Activated T-helper 2 cell treated with anti-CD3 and anti-CD28 coated beads, Interferon-gamma antibody, Interleukin-2, Interleukin-4, amounts not matched to agents 10 μg/mL and 5 μg/mL and 100 μg/mL, durations not matched to agents 14 hours and 24 hours and 36 hours (primary cell): ENCODE measurements around the gene ZFAND2B. TPM values are rescaled to one million over a fixed set of nuclear protein-coding genes. Genes with fewer than 3 reads are reported as not detected.
"Not testable (repeated sequence)": the region's sequence is repeated elsewhere in the genome, so short reads cannot be mapped to it uniquely, and the experiment has no call there.

Experiments
- DNase-seq: peaks from one replicate; pipeline ENCODE4 v3.0.0; 2021; ENCODE audit warnings: low spot score
- H3K27ac Mint-ChIP-seq: one replicate; pipeline ENCODE4 v1.8.0; 2021; ENCODE audit warnings: mixed read lengths
- H3K27me3 Mint-ChIP-seq: one replicate; pipeline ENCODE4 v1.8.0; 2021; ENCODE audit warnings: low read depth, mixed read lengths
- H3K36me3 Mint-ChIP-seq: one replicate; pipeline ENCODE4 v1.8.0; 2021; ENCODE audit warnings: low read depth, mixed read lengths
- H3K4me1 Mint-ChIP-seq: one replicate; pipeline ENCODE4 v1.8.0; 2021; ENCODE audit warnings: low read depth, mixed read lengths
- H3K4me3 Mint-ChIP-seq: one replicate; pipeline ENCODE4 v1.8.0; 2021; ENCODE audit warnings: low read depth, mild to moderate bottlenecking, moderate library complexity, mixed read lengths
- H3K9me3 Mint-ChIP-seq: one replicate; pipeline ENCODE4 v1.8.0; 2021; ENCODE audit warnings: mixed read lengths
- intact Hi-C: fragments of 100-400 bp; cut with micrococcal nuclease; formaldehyde crosslinking; loops from one replicate; pipeline ENCODE4 v1.15.1; 2023
- total RNA-seq: library from RNA; stranded (reverse); gene quantifications from 2 replicates; pipeline ENCODE4 v1.2.3, GENCODE V29; 2022

ZFAND2B gene
- total RNA-seq, 1 donor from 2014 or later, result 27.3 TPM

DNA sequence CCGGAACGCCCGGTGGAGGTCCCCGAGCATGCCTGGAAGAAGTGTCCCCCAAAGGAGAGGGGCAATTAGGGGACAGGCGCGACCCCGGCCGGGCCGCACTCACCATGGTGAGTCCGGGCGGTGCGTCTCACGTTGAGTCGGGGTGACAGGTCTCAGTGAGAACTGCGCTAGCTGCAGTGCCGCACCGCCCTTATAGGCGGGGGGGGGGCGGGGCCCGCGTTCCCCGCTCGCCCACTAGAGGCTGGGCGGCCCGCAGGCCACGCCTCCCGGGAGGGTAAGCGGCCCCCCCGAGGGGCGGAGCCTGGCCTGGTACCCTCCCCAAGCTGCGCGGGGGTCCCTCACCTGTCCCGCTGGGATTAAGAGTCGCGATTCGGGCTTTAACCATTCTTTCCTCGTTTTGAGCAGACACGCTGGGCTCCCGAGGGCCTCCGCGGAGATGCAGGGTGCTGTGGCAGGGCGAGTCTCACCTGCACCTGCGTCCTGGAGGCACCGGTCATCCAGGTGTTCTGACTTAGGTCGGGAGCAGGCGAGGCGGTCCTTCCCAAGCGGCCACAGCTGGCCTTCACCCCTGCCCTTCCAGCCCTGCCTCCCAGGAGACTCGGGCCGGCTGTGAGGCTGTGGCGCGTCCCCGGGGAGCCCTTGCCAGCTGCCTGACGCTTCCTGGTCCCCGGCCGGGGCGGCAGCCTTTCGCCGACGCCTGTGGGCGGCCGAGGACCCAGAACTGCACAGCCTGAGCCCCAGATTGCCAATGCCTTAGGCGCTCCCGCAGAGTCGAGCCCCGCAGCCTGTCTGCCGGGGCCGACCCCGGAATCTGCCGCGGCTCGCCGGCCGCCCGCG is 47.4 kb downstream of the ZFAND2B start, which contains the start of gene TUBA4A:
TUBA4A (minus strand) TSS at position 166 of the 837 bp plus-strand sequence; CDS start at position 106, 60 bp downstream.
- H3K27me3 Mint-ChIP-seq, result no peaks in the 10 kb centered on the region
- peak; percentile 84 for DNase-seq
- H3K4me3 Mint-ChIP-seq, result peak within 1 kb of the TSS; percentile 77
- intact Hi-C loops, result loop anchor here (1.0 to 10.0 kb wide), 9 partner anchors 9 to 849 kb away; partner anchors contain the start of genes ANKZF1, ATG9A, CNPPD1 and DNAJB2
- H3K36me3 Mint-ChIP-seq, result peaks cover 43% of the 10 kb centered on the region
- no peaks in the 10 kb centered on the region for H3K9me3 Mint-ChIP-seq
- peaks cover 46% of the 10 kb centered on the region for H3K4me1 Mint-ChIP-seq
- H3K27ac Mint-ChIP-seq, result peak within 1 kb of the TSS; percentile 92

GRCh38 chr2:219254590-219255201 is 48.1 kb downstream of the ZFAND2B start:
- Mint-ChIP-seq H3K4me1 (peaks cover 39% of the 10 kb centered on the region), H3K9me3 (no peaks in the 10 kb centered on the region)

DNA sequence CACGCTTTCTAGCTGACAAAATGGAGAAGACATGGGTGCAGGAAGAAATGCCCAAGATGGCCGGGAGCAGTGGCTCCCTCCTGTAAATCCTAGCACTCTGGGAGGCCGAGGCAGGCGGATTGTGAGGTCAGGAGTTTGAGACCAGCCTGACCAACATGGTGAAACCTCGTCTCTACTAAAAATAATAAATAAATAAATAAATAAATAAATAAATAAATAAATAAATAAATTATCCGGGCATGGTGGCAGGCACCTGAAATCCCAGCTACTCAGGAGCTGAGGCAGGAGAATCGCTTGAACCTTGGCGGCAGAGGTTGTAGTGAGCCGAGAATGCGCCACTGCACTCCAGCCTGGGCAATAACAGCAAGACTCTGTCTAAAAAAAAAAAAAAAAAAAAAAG is 52.4 kb downstream of the ZFAND2B start:
- H3K27me3 Mint-ChIP-seq, result peaks cover 13% of the 10 kb centered on the region
- H3K27ac Mint-ChIP-seq, H3K36me3 Mint-ChIP-seq, DNase-seq, H3K4me3 Mint-ChIP-seq, H3K9me3 Mint-ChIP-seq: not testable (repeated sequence)
- intact Hi-C loops, result loop anchor here (10.0 kb wide), 1 partner anchor 854 kb away; no protein-coding TSS in a partner anchor
- peaks cover 10% of the 10 kb centered on the region for H3K4me1 Mint-ChIP-seq

More at GRCh38 chr2:219254590-219255201, 48.1 kb downstream of the ZFAND2B start:
- H3K4me3 Mint-ChIP-seq, result peak overlapping the region; percentile 77
- peak; percentile 40 for DNase-seq
- H3K36me3 Mint-ChIP-seq, result peaks cover 36% of the 10 kb centered on the region
- intact Hi-C loops, result loop anchor here (1.0 to 10.0 kb wide), 2 partner anchors 25 to 850 kb away; partner anchors contain the start of gene DNAJB2
- peaks cover 3% of the 10 kb centered on the region for H3K27me3 Mint-ChIP-seq
- peak overlapping the region; percentile 92 for H3K27ac Mint-ChIP-seq

Other genes with a start within 250 kb of the ZFAND2B start
- not detected in 2 replicates for gene CDK5R2, start 247.1 kb upstream of the ZFAND2B start, total RNA-seq
- gene FEV, start 221.6 kb upstream of the ZFAND2B start, total RNA-seq, result not detected in 2 replicates
- gene CRYBA2, start 213.4 kb upstream of the ZFAND2B start, total RNA-seq, result not detected in 2 replicates
- gene CFAP65, start 165.3 kb upstream of the ZFAND2B start, total RNA-seq, result not detected in 2 replicates
- 0.09 TPM in 1 of 2 replicates, not detected in the other for gene IHH, start 145.9 kb upstream of the ZFAND2B start, total RNA-seq
- 15.9 and 22.9 TPM in 2 replicates for gene NHEJ1, start 46.0 kb upstream of the ZFAND2B start, total RNA-seq
- gene SLC23A3, start 36.8 kb upstream of the ZFAND2B start, total RNA-seq, result 1.3 and 1.9 TPM in 2 replicates
- gene CNPPD1, start 29.9 kb upstream of the ZFAND2B start, total RNA-seq, result 56.6 and 58.5 TPM in 2 replicates
- gene RETREG2, start 28.5 kb upstream of the ZFAND2B start, total RNA-seq, result 52.5 and 57.4 TPM in 2 replicates
- gene ABCB6, start 12.2 kb downstream of the ZFAND2B start, total RNA-seq, result 22.1 and 25.4 TPM in 2 replicates
- gene ATG9A, start 22.9 kb downstream of the ZFAND2B start, total RNA-seq, result 53.1 and 60.5 TPM in 2 replicates
- gene ANKZF1, start 23.0 kb downstream of the ZFAND2B start, total RNA-seq, result 133 and 142 TPM in 2 replicates
- 4.2 and 4.4 TPM in 2 replicates for gene GLB1L, start 38.7 kb downstream of the ZFAND2B start, total RNA-seq
- 32.0 and 33.3 TPM in 2 replicates for gene STK16, start 38.7 kb downstream of the ZFAND2B start, total RNA-seq
- not detected in 2 replicates for gene TUBA4B, start 46.5 kb downstream of the ZFAND2B start, total RNA-seq
- gene TUBA4A, start 47.1 kb downstream of the ZFAND2B start, total RNA-seq, result 220 and 231 TPM in 2 replicates
- gene DNAJB2, start 72.6 kb downstream of the ZFAND2B start, total RNA-seq, result 49.8 and 55.6 TPM in 2 replicates
- 1.1 and 1.6 TPM in 2 replicates for gene PTPRN, start 102.6 kb downstream of the ZFAND2B start, total RNA-seq
- gene RESP18, start 126.0 kb downstream of the ZFAND2B start, total RNA-seq, result not detected in 2 replicates
- gene DNPEP, start 181.1 kb downstream of the ZFAND2B start, total RNA-seq, result 117 and 120 TPM in 2 replicates
- not detected in 2 replicates for gene DES, start 211.6 kb downstream of the ZFAND2B start, total RNA-seq
- gene SPEG, start 228.1 kb downstream of the ZFAND2B start, total RNA-seq, result not detected in 2 replicates